Ovary (tissue), 9 donors: ENCODE results near the gene LAD1. TPM values are rescaled to one million over a fixed set of nuclear protein-coding genes. Genes with fewer than 3 reads are reported as not detected.

Experiments
- DNase-seq, 5 donors: peaks; one replicate each; pipeline ENCODE4 v3.0.0-alpha.2; 2019 to 2020
- H3K27ac ChIP-seq, 2 donors: fragments of 200-600 bp; one replicate each; pipeline versions ENCODE4 v1.5.1 to v1.8.0; 2019 to 2022
- H3K27me3 ChIP-seq: fragments of 200-600 bp; one replicate; pipeline ENCODE4 v1.8.0; 2022
- H3K36me3 ChIP-seq: fragments of 200-600 bp; sonication (generic); one replicate; pipeline ENCODE4 v1.5.1; 2019
- H3K4me1 ChIP-seq: one replicate; pipeline ENCODE4 v1.8.1; 2013; ENCODE audit warnings: mild to moderate bottlenecking, moderate library complexity; ENCODE audit not compliant: insufficient read depth
- H3K4me3 ChIP-seq: fragments of 200-600 bp; sonication (generic); one replicate; pipeline ENCODE4 v1.5.1; 2017
- H3K9me3 ChIP-seq, 2 donors: fragments of 200-600 bp in 1 of 2; sonication (generic) in 1 of 2; one replicate each; pipeline versions ENCODE4 v1.5.1 to v1.8.1; 2013 to 2019; ENCODE audit warnings: mild to moderate bottlenecking in 1 of 2, moderate library complexity in 1 of 2
- EP300 ChIP-seq: sonication (generic); formaldehyde crosslinking; IDR thresholded peaks from one replicate; pipeline ENCODE4 v1.6.1; 2017; ENCODE audit warnings: antibody characterized with exemption
- POLR2A ChIP-seq: fragments of 450-650 bp; IDR thresholded peaks from one replicate; pipeline ENCODE4 v1.6.1; 2017; ENCODE audit warnings: antibody characterized with exemption, mild to moderate bottlenecking, moderate library complexity
- WGBS, 3 donors: extraction: QIAGEN DNeasy Blood & Tissue Kit in 1 of 3; methylation state at CpG; one replicate each; pipeline versions ENCODE4 v1.1.5 to v1.1.7; 2013 to 2017; 5-methylcytosine and 5-hydroxymethylcytosine counted together
- intact Hi-C, 4 donors: fragments of 100-400 bp; cut with DNase I; formaldehyde crosslinking; loops; one replicate each; pipeline versions ENCODE4 v1.11.0 to v1.15.1; 2022 to 2023
- polyA plus RNA-seq, 2 donors: library from polyadenylated mRNA; stranded (reverse); fragments of 200-250 nt in 1 of 2; fragments of 350-450 nt in 1 of 2; fragmentation: Illumina TruSeq in 1 of 2; extraction: RNeasy Lipid Tissue Mini Kit (QIAGEN cat#74804) in 1 of 2; gene quantifications; one replicate each; pipeline ENCODE4 v1.2.3, GENCODE V29; 2013 to 2014
- total RNA-seq, 7 donors: library from RNA; depleted of rRNA in 2 of 7; stranded (reverse); fragments of >200 nt in 2 of 7; fragmentation: NEBNext Ultra II Directional in 3 of 7; extraction: Animal tissue kit (Norgen Biotek cat#: 25700) in 3 of 7; gene quantifications; one replicate each; pipeline versions ENCODE4 v1.1.0 to v1.2.4, GENCODE V29; 2016 to 2023
- TF ChIP-seq, protein P1 (sequence below), 3 donors: fragments of 450-650 bp in 2 of 3; fragments of 200-600 bp in 1 of 3; IDR thresholded peaks; one replicate each; pipeline versions ENCODE4 v1.5.1 to v1.8.0; 2016 to 2022; ENCODE audit warnings: antibody characterized with exemption in 3 of 3, mild to moderate bottlenecking in 1 of 3
- donor health status: DM: no; HTN: no; CAD: no; lungs with moderate emphysema.
- donor health status: DM: no; HTN: no; CAD: no.
- donor health status: Bipolar disorder and iron deficiency.
- donor health status: DM: yes; HTN: yes; CAD: no.
- donor health status: DM: no; HTN: no; CAD: no.
- donor health status: DM: yes; HTN: yes; CAD: no.

LAD1 gene
- total and polyA plus RNA-seq, 9 donors: 0.13 to 9.8 (median 2.1) TPM; not detected in 2

DNA sequence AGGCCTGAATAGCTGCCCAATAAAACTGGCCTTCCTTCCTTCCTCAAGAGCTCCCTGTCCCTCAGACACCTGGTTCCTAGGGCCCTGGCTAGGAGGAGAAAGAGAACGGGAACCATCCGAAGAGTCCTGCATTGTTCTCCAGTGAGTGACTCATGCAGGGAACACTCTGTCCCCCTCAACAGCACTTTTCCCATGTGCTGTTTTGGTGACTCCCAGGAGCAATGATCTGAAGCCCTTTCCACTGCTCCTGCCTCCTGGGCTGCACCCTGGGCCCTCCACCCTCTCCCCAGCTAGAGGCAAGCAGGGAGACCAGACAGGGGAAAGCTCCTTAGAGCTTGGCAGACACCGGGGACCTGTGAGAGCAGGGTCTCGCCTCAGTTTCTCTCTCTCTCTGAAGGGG, 40.5 kb downstream of the LAD1 start:
- Histone ChIP-seq H3K36me3 (no peaks in the 10 kb centered on the region), H3K9me3 (no peaks in the 10 kb centered on the region), H3K4me1 (no peaks in the 10 kb centered on the region), H3K27me3 (no peaks in the 10 kb centered on the region), H3K4me3 (no peak overlapping the region), H3K27ac (no peak overlapping the region)
- intact Hi-C loops: no loop called here
- TF ChIP-seq POLR2A (no peak), EP300 (no peak)
- TF ChIP-seq, protein P1, sequence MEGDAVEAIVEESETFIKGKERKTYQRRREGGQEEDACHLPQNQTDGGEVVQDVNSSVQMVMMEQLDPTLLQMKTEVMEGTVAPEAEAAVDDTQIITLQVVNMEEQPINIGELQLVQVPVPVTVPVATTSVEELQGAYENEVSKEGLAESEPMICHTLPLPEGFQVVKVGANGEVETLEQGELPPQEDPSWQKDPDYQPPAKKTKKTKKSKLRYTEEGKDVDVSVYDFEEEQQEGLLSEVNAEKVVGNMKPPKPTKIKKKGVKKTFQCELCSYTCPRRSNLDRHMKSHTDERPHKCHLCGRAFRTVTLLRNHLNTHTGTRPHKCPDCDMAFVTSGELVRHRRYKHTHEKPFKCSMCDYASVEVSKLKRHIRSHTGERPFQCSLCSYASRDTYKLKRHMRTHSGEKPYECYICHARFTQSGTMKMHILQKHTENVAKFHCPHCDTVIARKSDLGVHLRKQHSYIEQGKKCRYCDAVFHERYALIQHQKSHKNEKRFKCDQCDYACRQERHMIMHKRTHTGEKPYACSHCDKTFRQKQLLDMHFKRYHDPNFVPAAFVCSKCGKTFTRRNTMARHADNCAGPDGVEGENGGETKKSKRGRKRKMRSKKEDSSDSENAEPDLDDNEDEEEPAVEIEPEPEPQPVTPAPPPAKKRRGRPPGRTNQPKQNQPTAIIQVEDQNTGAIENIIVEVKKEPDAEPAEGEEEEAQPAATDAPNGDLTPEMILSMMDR (IDR thresholded peaks at IDR 0.05): no peak
- no peak for DNase-seq
- 66 to 88% (median 85%) methylated on average over 4 of the region's 4 CpGs for WGBS, 3 donors

GRCh38 chr1:201357636-201358348, 41.3 kb downstream of the LAD1 start:
- WGBS, 3 donors: 81 to 87% (median 82%) methylated on average over 9 to 10 of the region's 10 CpGs
- Histone ChIP-seq H3K4me1 (no peaks in the 10 kb centered on the region), H3K4me3 (no peak overlapping the region), H3K27ac (no peak overlapping the region), H3K36me3 (no peaks in the 10 kb centered on the region), H3K27me3 (no peaks in the 10 kb centered on the region), H3K9me3 (no peaks in the 10 kb centered on the region)
- DNase-seq: no peak
- intact Hi-C loops: no loop called here
- no peak for TF ChIP-seq POLR2A
- no peak for TF ChIP-seq EP300
- TF ChIP-seq, protein P1 (IDR thresholded peaks at IDR 0.05): no peak

GRCh38 chr1:201357211-201357610, 41.9 kb downstream of the LAD1 start:
- DNase-seq: no peak
- Histone ChIP-seq H3K4me1 (no peaks in the 10 kb centered on the region), H3K36me3 (no peaks in the 10 kb centered on the region), H3K4me3 (no peak overlapping the region), H3K27ac (no peak overlapping the region), H3K27me3 (no peaks in the 10 kb centered on the region), H3K9me3 (no peaks in the 10 kb centered on the region)
- WGBS, 3 donors: 92 to 98% (median 95%) methylated on average over 8 of the region's 8 CpGs
- intact Hi-C loops: no loop called here
- no peak for TF ChIP-seq POLR2A

DNA sequence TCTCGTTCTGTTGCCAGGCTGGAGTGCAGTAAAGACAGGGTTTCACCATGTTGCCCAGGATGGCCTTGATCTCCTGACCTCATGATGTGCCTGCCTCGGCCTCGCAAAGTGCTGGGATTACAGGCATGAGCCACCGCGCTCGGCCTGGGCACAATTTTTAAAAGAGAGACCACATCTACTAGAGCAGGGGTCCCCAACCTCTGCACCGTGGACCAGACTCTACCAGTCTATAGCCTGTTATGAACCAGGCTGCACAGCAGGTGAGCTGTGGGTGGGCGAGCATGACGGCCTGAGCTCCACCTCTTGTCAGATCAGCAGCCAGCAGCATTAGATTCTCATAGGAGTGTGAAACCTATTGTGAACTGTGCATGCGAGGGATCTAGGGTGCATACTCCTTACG, 42.4 kb downstream of the LAD1 start:
- no peak for DNase-seq
- H3K9me3 ChIP-seq: no peaks in the 10 kb centered on the region
- H3K36me3 ChIP-seq: no peaks in the 10 kb centered on the region
- intact Hi-C loops: no loop called here
- H3K4me1 ChIP-seq: no peaks in the 10 kb centered on the region
- 81 to 85% (median 84%) methylated on average over 11 of the region's 11 CpGs for WGBS, 3 donors
- no peak overlapping the region for H3K4me3 ChIP-seq
- H3K27me3 ChIP-seq: no peaks in the 10 kb centered on the region
- TF ChIP-seq, protein P1 (IDR thresholded peaks at IDR 0.05): no peak
- TF ChIP-seq EP300 (no peak), POLR2A (no peak)
- no peak overlapping the region for H3K27ac ChIP-seq

- H3K4me3 ChIP-seq: no peak overlapping the region
- no peak overlapping the region for H3K27ac ChIP-seq
- no peak for DNase-seq
- H3K27me3 ChIP-seq: no peaks in the 10 kb centered on the region
- WGBS, 3 donors: 89 to 95% (median 89%) methylated on average over 5 of the region's 5 CpGs
- no peaks in the 10 kb centered on the region for H3K9me3 ChIP-seq
- no peaks in the 10 kb centered on the region for H3K4me1 ChIP-seq
- no peaks in the 10 kb centered on the region for H3K36me3 ChIP-seq
- TF ChIP-seq, protein P1 (IDR thresholded peaks at IDR 0.05): no peak
- no peak for TF ChIP-seq EP300
- no peak for TF ChIP-seq POLR2A
- intact Hi-C loops: no loop called here
Observed at GRCh38 chr1:201356236-201356635, 42.9 kb downstream of the LAD1 start.
